Mammary epithelial cell (primary cell): ENCODE results near the gene AKAP13.

Experiments used
- CTCF ChIP-seq, 2 donors: IDR thresholded peaks in 1 of 2; conservative IDR thresholded peaks in 1 of 2; 2 replicates each; pipeline ENCODE4 v1.5.1; 2011 to 2012; ENCODE audit warnings: inconsistent platforms in 2 of 2, low read length in 2 of 2, mild to moderate bottlenecking in 2 of 2, control low read depth in 1 of 2, low read depth in 1 of 2; ENCODE audit not compliant: insufficient read depth in 1 of 2; ENCODE audit errors: extremely low read depth in 1 of 2
- EZH2 ChIP-seq: IDR thresholded peaks from 2 replicates; pipeline ENCODE4 v1.6.1; 2012; ENCODE audit warnings: low read length, inconsistent platforms, borderline replicate concordance

GRCh38 chr15:85350395-85350794, 30.0 kb upstream of the AKAP13 start:
- no peak for TF ChIP-seq CTCF (conservative IDR thresholded peaks at IDR 0.05 in 1 of 2, IDR thresholded peaks at IDR 0.05 in 1 of 2; ENCODE audit: extremely low read depth in 1 of 2, insufficient read depth in 1 of 2, low read depth in 1 of 2, low read length in 2 of 2)
- no peak for TF ChIP-seq EZH2
